CD4-positive, alpha-beta T cell treated with Interleukin-4 for 1 hour (primary cell): ENCODE data around the gene CROCC2.
"Not testable (repeated sequence)": the region's sequence is repeated elsewhere in the genome, so short reads cannot be mapped to it uniquely, and the experiment has no call there.

ENCODE experiments used
- DNase-seq, 2 donors: peaks; one replicate each; pipeline ENCODE4 v3.0.0-alpha.2; 2020 to 2022

The CROCC2 gene

GRCh38 chr2:240968731-240969624 lies 62.8 kb downstream of the CROCC2 start:
- DNase-seq = no peak

GRCh38 chr2:240970104-240970503 lies 64.0 kb downstream of the CROCC2 start:
- no peak for DNase-seq

- DNase-seq = no peak
Observed at GRCh38 chr2:240970816-240971215, 64.7 kb downstream of the CROCC2 start.

- DNase-seq = no peak
Observed at GRCh38 chr2:240972201-240972600, 66.1 kb downstream of the CROCC2 start.

DNA sequence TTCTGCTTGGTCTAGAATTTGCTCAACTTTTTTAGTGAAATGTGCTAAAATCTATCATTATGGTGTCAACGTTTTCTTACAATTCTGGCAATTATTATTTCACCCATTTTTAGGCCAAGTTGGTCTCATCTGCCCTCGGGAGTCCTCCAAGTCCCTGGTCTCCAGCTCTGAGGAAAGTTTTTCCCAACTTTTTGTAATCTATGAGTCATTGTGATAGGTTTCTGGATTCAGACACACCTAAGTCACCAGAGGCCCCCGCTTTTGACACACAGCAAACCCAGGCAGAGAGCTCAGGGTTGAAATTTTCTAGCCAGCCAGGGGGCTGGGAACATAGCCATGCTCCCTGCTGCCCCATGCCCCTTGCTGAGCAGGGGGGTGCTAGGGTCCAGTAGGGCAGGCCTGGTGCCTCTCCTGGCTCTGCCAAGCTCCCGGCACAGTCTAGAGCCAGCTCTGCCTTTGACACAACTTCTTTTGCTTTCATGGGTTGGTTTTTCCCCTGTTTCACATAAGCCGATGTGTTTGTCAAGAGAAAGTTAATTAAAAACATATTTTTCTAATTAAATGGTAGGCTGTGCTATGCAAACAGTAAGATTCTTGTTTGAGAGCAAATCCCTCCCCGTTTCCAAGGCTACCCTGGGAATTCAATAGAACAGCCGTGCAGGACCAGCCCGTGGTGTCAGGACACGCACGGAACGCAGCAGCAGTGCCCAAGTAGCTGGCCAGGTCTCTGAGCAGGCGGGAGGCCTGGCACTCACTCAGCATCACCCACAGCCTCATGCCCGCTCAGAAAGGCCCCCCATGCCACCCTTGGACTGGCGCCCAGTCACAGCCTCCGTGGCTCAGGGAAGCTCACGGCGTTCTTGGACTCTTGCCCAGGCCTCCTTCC lies 66.7 kb downstream of the CROCC2 start:
- no peak for DNase-seq

GRCh38 chr2:240974771-240975572 lies 68.8 kb downstream of the CROCC2 start:
- DNase-seq = peak; percentile 40 to 61

GRCh38 chr2:240975903-240976302 lies 69.8 kb downstream of the CROCC2 start:
- not testable (repeated sequence) for DNase-seq

- DNase-seq = no peak
Observed at GRCh38 chr2:240981280-240981679, 75.1 kb downstream of the CROCC2 start.

DNA sequence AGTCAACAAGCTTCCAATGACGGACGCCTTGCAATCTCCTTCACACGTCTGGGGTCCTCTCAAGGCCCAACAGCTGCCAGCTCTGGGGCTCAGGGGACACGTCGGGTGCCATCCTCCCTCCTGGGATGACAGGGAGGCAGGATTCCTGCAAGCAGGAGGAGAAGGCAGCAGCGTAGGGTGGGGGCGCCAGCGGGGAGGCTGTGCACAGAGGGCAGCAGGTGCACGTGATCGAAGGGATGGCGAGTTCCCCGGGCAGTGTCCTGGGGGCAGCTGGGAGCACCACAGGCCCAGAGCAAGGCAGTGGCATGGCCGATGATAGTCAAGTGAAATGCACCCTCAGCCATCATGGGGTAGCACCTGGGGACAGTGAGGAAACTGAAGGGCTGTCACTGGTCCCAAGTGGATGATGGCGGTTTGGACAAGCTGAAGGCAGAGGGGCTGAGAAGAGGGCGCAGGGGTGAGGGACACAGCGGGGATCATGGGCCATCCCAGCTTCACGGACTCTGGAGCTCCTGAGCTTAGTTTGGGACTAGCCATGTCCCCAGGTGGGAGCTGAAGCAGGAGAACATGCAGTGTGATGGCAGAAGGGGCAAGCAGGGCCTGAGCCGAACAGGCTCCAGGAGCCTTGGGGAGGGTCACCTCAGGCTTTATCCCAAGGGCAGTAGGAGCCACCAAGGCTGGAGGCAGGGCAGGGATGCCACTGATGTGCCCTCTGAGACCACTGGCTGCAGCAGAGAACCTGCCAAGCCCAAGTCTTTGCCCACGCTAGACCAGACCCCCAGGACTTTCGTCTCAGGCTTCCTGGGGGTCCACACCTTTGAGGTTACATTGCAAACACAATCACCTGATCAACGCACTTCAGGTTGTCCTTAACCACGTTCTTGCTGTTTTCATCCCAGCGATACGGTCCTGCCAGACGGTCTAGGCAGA lies 76.0 kb downstream of the CROCC2 start:
- DNase-seq = no peak

DNA sequence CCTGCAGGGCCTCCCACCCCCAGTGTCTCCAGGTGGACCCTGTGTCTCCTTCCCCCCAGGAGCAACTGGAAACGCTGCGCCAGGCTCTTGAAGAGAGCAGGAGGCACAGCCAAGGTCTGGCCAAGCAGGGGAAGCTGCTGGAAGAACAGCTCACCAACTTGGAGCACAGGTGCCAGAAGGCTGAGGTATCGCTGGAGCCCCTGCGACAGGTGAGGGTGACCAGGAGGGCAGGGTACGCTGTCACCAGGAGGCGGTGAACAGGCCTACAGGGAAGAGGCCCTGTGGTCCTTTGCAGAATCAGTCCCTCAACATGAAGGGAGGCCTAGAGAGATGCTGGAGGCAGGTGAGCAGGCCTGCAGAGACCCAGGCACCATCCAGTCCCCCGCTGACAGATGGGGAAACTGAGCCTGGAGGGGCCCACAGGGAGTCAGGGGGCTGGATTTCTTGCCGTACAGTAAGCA lies 76.7 kb downstream of the CROCC2 start:
- DNase-seq = no peak

- peak; percentile 22 to 25 for DNase-seq
Observed at GRCh38 chr2:240983361-240983995, 77.3 kb downstream of the CROCC2 start.

GRCh38 chr2:240983996-240984498 lies 77.9 kb downstream of the CROCC2 start:
- no peak for DNase-seq

GRCh38 chr2:240985881-240986786 lies 80.0 kb downstream of the CROCC2 start:
- no peak for DNase-seq

GRCh38 chr2:240986787-240987411 lies 80.8 kb downstream of the CROCC2 start:
- DNase-seq = no peak

GRCh38 chr2:240987588-240987987 lies 81.5 kb downstream of the CROCC2 start:
- DNase-seq = no peak

DNA sequence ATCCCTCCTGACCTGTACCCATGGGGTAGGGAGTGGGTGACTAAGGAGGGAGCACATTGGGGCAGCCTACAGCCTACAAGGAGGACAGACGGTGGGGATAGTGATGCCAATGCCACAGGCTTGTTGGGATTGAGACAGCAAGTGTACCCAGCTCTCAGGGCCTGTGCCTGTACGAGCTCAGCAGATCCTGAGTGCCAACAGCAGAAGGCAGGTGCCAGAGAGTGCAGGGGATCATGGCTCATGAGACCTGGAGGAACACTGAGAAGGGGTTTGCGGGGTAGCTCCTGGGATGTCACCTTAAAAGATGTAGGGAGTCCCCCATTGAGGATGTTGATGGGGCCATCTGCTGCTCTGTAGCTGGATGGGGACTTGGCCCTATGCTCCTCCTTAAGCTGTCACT lies 82.0 kb downstream of the CROCC2 start:
- no peak for DNase-seq

DNA sequence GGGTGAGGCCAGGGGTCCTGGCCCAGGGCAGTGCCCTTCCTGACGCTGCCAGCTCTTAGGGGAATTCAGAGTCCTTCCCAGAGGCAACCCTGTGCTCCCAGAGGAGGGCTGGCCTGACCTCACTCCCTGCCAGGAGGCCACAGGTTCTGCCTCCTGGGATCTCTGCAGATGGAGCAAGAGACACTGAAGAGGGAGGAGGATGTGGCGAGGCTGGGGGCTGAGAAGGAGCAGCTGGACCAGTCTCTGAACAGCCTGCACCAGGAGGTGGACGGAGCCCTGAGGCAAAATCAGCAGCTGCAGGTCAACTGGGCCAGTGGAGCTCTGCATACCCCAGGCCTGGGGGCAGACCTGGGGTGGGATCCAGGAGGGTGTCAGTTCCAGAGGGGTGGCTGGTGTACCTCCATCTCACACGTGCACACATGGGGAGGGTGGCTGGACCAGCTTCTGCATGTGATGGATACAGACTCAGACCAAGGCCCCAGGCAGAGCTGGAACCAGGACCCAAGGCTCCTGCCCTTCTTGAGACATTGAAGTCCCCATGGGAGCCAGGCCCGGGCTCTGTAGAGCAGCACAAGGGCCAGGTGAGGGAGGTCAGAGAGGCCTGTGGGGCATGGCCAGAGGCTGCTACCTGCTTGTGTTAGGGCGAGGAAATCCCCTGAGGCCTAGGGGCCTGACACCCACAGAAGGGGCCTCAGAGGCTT lies 82.6 kb downstream of the CROCC2 start:
- DNase-seq = no peak

DNA sequence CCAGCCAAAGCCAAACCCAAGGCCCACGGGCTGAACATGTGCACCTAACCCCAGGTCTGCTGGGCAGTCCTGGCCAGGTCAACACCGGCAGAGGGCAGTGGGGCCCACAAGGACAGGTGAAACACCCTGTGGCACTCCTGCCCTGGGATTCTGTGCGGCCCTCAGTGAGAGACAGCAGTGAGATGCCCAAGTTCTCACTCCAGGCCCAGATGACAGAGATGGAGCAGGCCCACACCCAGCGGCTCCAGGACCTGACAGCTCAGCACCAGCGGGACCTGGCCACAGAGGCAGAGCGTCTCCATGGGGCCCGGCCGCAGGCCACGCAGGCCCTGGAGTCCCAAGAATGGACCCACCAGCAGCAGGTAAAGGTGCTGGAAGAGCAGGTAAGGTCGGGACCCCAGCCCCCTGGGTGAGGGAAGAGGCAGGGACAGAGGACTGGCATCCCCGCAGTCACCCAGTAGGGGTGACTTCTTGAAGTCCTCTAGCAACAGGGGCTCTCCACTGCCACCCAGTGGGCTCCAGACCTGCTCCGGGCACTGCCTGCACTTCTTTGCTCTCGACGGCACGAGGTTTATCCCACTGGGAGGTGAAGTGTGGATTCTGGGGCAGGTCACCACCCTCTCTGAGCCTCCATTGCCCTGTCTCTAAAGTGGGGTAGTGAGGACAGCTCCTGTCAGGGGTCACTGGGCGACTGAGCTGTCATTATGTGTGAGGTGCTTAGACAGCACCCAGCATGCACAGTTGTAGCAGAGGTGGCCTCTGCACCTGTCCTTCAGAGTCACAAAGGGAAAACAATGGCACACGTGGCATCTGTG lies 83.5 kb downstream of the CROCC2 start:
- no peak for DNase-seq
